Measurements from ENCODE around the gene SMARCC2.

DNA sequence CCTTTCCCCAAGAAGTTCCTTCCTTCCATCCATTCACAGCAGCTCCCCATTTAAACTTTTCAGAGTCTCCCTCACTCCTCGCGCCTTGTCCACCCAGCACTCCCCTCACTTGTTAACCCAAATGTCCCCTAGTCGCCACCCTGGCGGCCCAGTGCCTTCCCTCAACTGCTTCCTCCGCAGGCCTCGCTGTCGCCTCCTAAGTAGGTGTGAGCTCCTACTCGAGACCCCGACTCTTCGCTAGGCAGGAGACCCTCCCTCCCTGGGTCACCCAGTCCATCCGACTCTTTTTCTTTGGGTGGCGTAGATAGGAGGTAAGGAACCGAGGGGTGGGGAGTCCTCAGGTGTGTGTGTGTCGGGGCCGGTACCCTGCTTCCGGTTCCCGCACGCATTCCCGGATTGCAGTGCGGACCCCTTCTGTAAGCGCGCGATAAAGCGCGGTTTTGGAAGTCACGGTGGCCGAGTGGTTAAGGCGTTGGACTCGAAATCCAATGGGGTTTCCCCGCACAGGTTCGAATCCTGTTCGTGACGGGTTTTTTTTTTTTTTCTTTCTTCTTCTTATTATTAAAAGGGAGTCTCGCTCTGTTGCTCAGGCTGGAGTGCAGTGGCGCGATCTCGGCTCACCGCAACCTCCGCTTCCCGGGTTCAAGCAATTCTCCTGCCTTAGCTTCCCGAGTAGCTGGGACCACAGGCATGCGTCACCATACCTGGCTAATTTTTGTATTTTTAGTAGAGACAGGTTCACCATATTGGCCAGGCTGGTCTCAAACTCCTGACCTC is 823 bp upstream of the SMARCC2 start:
- TF ChIP-seq GATA2 (IDR thresholded peaks at IDR 0.05; ENCODE audit: low read depth, low read length): no peak; the same call in 1 of the 2 replicates
- no peak for TF ChIP-seq GATA3 (IDR thresholded peaks at IDR 0.05; ENCODE audit: low read depth, low read length)

All from SH-SY5Y (cell line).